BJ (cell line): ENCODE data around the gene RAD51B. TPM values are rescaled to one million over a fixed set of nuclear protein-coding genes. Genes with fewer than 3 reads are reported as not detected.

ENCODE experiments used
- CTCF ChIA-PET: fragments of 350-600 bp; formaldehyde crosslinking; extraction: SDS; loops from one replicate; lab custom pipeline; 2021; ENCODE audit warnings: antibody characterized with exemption, inconsistent platforms; lab: Yijun Ruan, JAX
- POLR2A ChIA-PET: fragments of 300-600 bp; sonication (Branson Sonifier 250); formaldehyde crosslinking; extraction: SDS; loops from one replicate; lab custom pipeline; 2021; ENCODE audit warnings: antibody characterized with exemption; lab: Charles Lee
- DNase-seq: peaks from one replicate; pipeline ENCODE4 v3.0.0-alpha.2; 2011; ENCODE audit warnings: low read depth
- H3K27me3 ChIP-seq: 2 replicates; pipeline ENCODE4 v1.6.0; 2011; ENCODE audit warnings: low read length; ENCODE audit not compliant: control insufficient read depth, insufficient read depth
- H3K36me3 ChIP-seq: 2 replicates; pipeline ENCODE4 v1.5.1; 2011; ENCODE audit warnings: low read length; ENCODE audit not compliant: control insufficient read depth, insufficient read depth
- H3K4me3 ChIP-seq: 2 replicates; pipeline ENCODE4 v1.5.1; 2011; ENCODE audit warnings: low read depth, mild to moderate bottlenecking, control low read depth, low read length
- CTCF ChIP-seq: IDR thresholded peaks from 2 replicates; pipeline ENCODE4 v1.5.1; 2011; ENCODE audit warnings: low read depth, mild to moderate bottlenecking, control low read depth, inconsistent platforms, low read length, moderate library complexity; ENCODE audit not compliant: insufficient read depth
- polyA plus RNA-seq: library from polyadenylated mRNA; depleted of rRNA; stranded (reverse); fragments of >200 nt; gene quantifications from 2 replicates; pipeline ENCODE4 v1.2.3, GENCODE V29; 2011

The RAD51B gene
- polyA plus RNA-seq, 1 experiment: 5.6 TPM

GRCh38 chr14:68506645-68507419, 687.3 kb downstream of the RAD51B start:
- ChIA-PET CTCF (interaction anchor here (0.8 to 1.6 kb wide), 4 partner anchors 11 to 28 kb away, joined by 3 to 4 read pairs (median 3); no protein-coding TSS in a partner anchor), POLR2A (interaction anchor here (0.5 to 0.7 kb wide), 2 partner anchors 23 to 544 kb away, joined by 5 read pairs; no protein-coding TSS in a partner anchor)

GRCh38 chr14:68507544-68508081, 688.0 kb downstream of the RAD51B start:
- H3K36me3 ChIP-seq: no peaks in the 10 kb centered on the region
- DNase-seq: no peak
- no peaks in the 10 kb centered on the region for H3K27me3 ChIP-seq
- TF ChIP-seq CTCF: no peak
- H3K4me3 ChIP-seq: no peak overlapping the region
- POLR2A ChIA-PET: no interaction called here
- CTCF ChIA-PET: interaction anchor here (1.3 to 1.6 kb wide), 2 partner anchors 10 to 20 kb away, joined by 3 read pairs; no protein-coding TSS in a partner anchor

More at GRCh38 chr14:68506645-68507419, 687.3 kb downstream of the RAD51B start:
- Histone ChIP-seq H3K36me3 (no peaks in the 10 kb centered on the region), H3K27me3 (no peaks in the 10 kb centered on the region), H3K4me3 (no peak overlapping the region)
- no peak for TF ChIP-seq CTCF
- DNase-seq: no peak

GRCh38 chr14:68508581-68508980, 689.0 kb downstream of the RAD51B start:
- ChIA-PET POLR2A (no interaction called here), CTCF (interaction anchor here (1.0 to 1.3 kb wide), 2 partner anchors 21 to 25 kb away, joined by 3 read pairs; no protein-coding TSS in a partner anchor)
- DNase-seq: no peak
- TF ChIP-seq CTCF: no peak
- Histone ChIP-seq H3K4me3 (no peak overlapping the region), H3K27me3 (no peaks in the 10 kb centered on the region), H3K36me3 (no peaks in the 10 kb centered on the region)

- no peak for TF ChIP-seq CTCF
- H3K4me3 ChIP-seq: no peak overlapping the region
- no peaks in the 10 kb centered on the region for H3K36me3 ChIP-seq
- CTCF ChIA-PET: interaction anchor here (0.9 to 1.3 kb wide), 4 partner anchors 20 to 63 kb away, joined by 3 read pairs; no protein-coding TSS in a partner anchor
- POLR2A ChIA-PET: interaction anchor here (0.5 kb wide), 1 partner anchor 48 kb away, joined by 5 read pairs; no protein-coding TSS in a partner anchor
- H3K27me3 ChIP-seq: no peaks in the 10 kb centered on the region
- DNase-seq: no peak
Observed at GRCh38 chr14:68509188-68509983, 689.8 kb downstream of the RAD51B start.
